HCT116 (cell line): Measurements from ENCODE around the gene PARVB. TPM values are rescaled to one million over a fixed set of nuclear protein-coding genes. Genes with fewer than 3 reads are reported as not detected.

ENCODE experiments used
- ATAC-seq: fragments of 200-7000 bp; cut with Tn5 transposase; 2 replicates; pipeline ENCODE4 v1.9.1; 2020; ENCODE audit warnings: mild to moderate bottlenecking, moderate library complexity
- BruUV-seq: library from RNA; stranded (reverse); fragments of 400-500 nt; replicated peaks from 2 replicates; lab custom pipeline; 2021; lab: Mats Ljungman, UMichigan
- CTCF ChIA-PET: fragments of 300-600 bp; sonication (Branson Sonifier 250); formaldehyde crosslinking; loops from one replicate; lab custom pipeline; 2021; ENCODE audit warnings: antibody characterized with exemption; lab: Charles Lee
- POLR2A ChIA-PET: fragments of 300-600, 350-600 bp; sonication (Branson Sonifier 250); formaldehyde crosslinking; loops from one replicate; lab custom pipeline; 2021; ENCODE audit warnings: antibody characterized with exemption; lab: Charles Lee
- RAD21 ChIA-PET, 2 experiments: fragments of 300-600 bp; sonication (Branson Sonifier 250); formaldehyde crosslinking; loops; one replicate each; lab custom pipeline; 2023; ENCODE audit warnings: low total read pairs in 2 of 2; ENCODE audit not compliant: uncharacterized antibody in 2 of 2, unreplicated experiment in 2 of 2, low non-redundant PET in 1 of 2; lab: Charles Lee
- DNase-seq: peaks from one replicate; pipeline ENCODE4 v3.0.0-alpha.2; 2010; ENCODE audit warnings: low read depth, low spot score
- H2AFZ ChIP-seq: fragments of 200-600 bp; shearing (Covaris generic), sonication (generic); 2 replicates; pipeline ENCODE4 v1.6.1; 2017; ENCODE audit warnings: low read depth, mixed run types, mixed read lengths, antibody characterized with exemption, low read length; ENCODE audit not compliant: poor library complexity, severe bottlenecking
- H3K27ac ChIP-seq: 2 replicates; pipeline ENCODE4 v1.5.1; 2012; ENCODE audit warnings: low read depth, low read length
- H3K27me3 ChIP-seq: fragments of 200-600 bp; sonication (generic); 2 replicates; pipeline ENCODE4 v1.6.1; 2016; ENCODE audit warnings: mixed run types, low read length, mixed read lengths; ENCODE audit not compliant: insufficient read depth
- H3K36me3 ChIP-seq, 2 experiments: fragments of 200-500 bp in 1 of 2; fragments of 200-600 bp in 1 of 2; sonication (Bioruptor generic) in 1 of 2; sonication (generic) in 1 of 2; 2 replicates each; pipeline versions ENCODE4 v1.5.1 to v1.6.1; 2014 to 2016; ENCODE audit warnings: low read length in 2 of 2, inconsistent platforms in 1 of 2, mixed read lengths in 1 of 2, mixed run types in 1 of 2; ENCODE audit not compliant: insufficient read depth in 2 of 2, control insufficient read depth in 1 of 2
- H3K4me1 ChIP-seq, 2 experiments: fragments of 200-600 bp in 1 of 2; sonication (generic) in 1 of 2; 2 replicates each; pipeline versions ENCODE4 v1.5.1 to v1.6.1; 2012 to 2017; ENCODE audit warnings: low read length in 2 of 2, inconsistent platforms in 1 of 2, mild to moderate bottlenecking in 1 of 2, mixed read lengths in 1 of 2, mixed run types in 1 of 2, moderate library complexity in 1 of 2; ENCODE audit not compliant: insufficient read depth in 2 of 2, control insufficient read depth in 1 of 2
- H3K4me2 ChIP-seq: fragments of 200-600 bp; sonication (generic); 2 replicates; pipeline ENCODE4 v1.6.1; 2017; ENCODE audit warnings: mixed run types, low read length, mixed read lengths
- H3K4me3 ChIP-seq, 2 experiments: fragments of 200-600 bp in 1 of 2; sonication (generic) in 1 of 2; replicated peaks in 1 of 2; 2 replicates each; pipeline ENCODE4 v1.5.1; 2011 to 2016; ENCODE audit warnings: low read length in 2 of 2, control low read depth in 1 of 2, low read depth in 1 of 2, mild to moderate bottlenecking in 1 of 2, mixed read lengths in 1 of 2, mixed run types in 1 of 2
- H3K79me2 ChIP-seq: fragments of 200-600 bp; sonication (generic); 2 replicates; pipeline ENCODE4 v1.6.1; 2017; ENCODE audit warnings: mild to moderate bottlenecking, mixed run types, low read length, moderate library complexity, mixed read lengths; ENCODE audit not compliant: insufficient read depth
- H3K9ac ChIP-seq: fragments of 200-600 bp; sonication (generic); 2 replicates; pipeline ENCODE4 v1.6.1; 2016; ENCODE audit warnings: low read length, mixed read lengths
- H3K9me2 ChIP-seq: fragments of 200-600 bp; sonication (generic), shearing (Covaris generic); 2 replicates; pipeline ENCODE4 v1.6.1; 2017; ENCODE audit warnings: mixed run types, mild to moderate bottlenecking, moderate library complexity; ENCODE audit not compliant: insufficient read depth
- H3K9me3 ChIP-seq, 2 experiments: fragments of 200-500 bp in 1 of 2; fragments of 200-600 bp in 1 of 2; sonication (Bioruptor generic) in 1 of 2; sonication (generic) in 1 of 2; 2 replicates each; pipeline ENCODE4 v1.6.1; 2014 to 2017; ENCODE audit warnings: low read length in 2 of 2, mixed read lengths in 2 of 2, inconsistent platforms in 1 of 2, low read depth in 1 of 2, mild to moderate bottlenecking in 1 of 2, mixed run types in 1 of 2, moderate library complexity in 1 of 2; ENCODE audit not compliant: control insufficient read depth in 1 of 2, insufficient read depth in 1 of 2
- H4K20me1 ChIP-seq: fragments of 200-600 bp; sonication (generic), shearing (Covaris generic); 2 replicates; pipeline ENCODE4 v1.6.1; 2017; ENCODE audit warnings: mixed run types, mild to moderate bottlenecking, moderate library complexity; ENCODE audit not compliant: insufficient read depth
- CBX3 ChIP-seq: IDR thresholded peaks from 2 replicates; pipeline ENCODE4 v1.6.1; 2012; ENCODE audit warnings: low read depth
- CEBPB ChIP-seq: IDR thresholded peaks from 2 replicates; pipeline ENCODE4 v1.6.1; 2012; ENCODE audit warnings: low read depth
- EGR1 ChIP-seq: IDR thresholded peaks from 2 replicates; pipeline ENCODE4 v1.6.1; 2012; ENCODE audit warnings: low read depth
- JUND ChIP-seq: IDR thresholded peaks from 2 replicates; pipeline ENCODE4 v1.6.1; 2012
- POLR2AphosphoS5 ChIP-seq: IDR thresholded peaks from 2 replicates; pipeline ENCODE4 v1.6.1; 2011; ENCODE audit warnings: mild to moderate bottlenecking, low read depth, low read length, moderate library complexity
- SRF ChIP-seq: IDR thresholded peaks from 2 replicates; pipeline ENCODE4 v1.6.1; 2012; ENCODE audit warnings: low read depth
- ZFX ChIP-seq: fragments of 450-650 bp; IDR thresholded peaks from 2 replicates; pipeline ENCODE4 v1.6.1; 2017
- intact Hi-C: fragments of 100-400 bp; cut with micrococcal nuclease; formaldehyde crosslinking; loops from 2 replicates; pipeline ENCODE4 v1.10.0; 2022
- total RNA-seq: library from RNA; stranded (reverse); gene quantifications from one replicate; pipeline ENCODE4 v1.2.1, GENCODE V29; 2021; ENCODE audit not compliant: unreplicated experiment
- TF ChIP-seq, protein P1 (sequence below): IDR thresholded peaks from 2 replicates; pipeline ENCODE4 v1.6.1; 2011; ENCODE audit warnings: mild to moderate bottlenecking, low read length, moderate library complexity; ENCODE audit not compliant: insufficient replicate concordance; ENCODE audit errors: extremely low read depth
- TF ChIP-seq, protein P2 (sequence below): IDR thresholded peaks from 2 replicates; pipeline ENCODE4 v1.6.1; 2012

The PARVB gene
- total RNA-seq, 1 experiment from 2014 or later = 21.4 TPM

DNA sequence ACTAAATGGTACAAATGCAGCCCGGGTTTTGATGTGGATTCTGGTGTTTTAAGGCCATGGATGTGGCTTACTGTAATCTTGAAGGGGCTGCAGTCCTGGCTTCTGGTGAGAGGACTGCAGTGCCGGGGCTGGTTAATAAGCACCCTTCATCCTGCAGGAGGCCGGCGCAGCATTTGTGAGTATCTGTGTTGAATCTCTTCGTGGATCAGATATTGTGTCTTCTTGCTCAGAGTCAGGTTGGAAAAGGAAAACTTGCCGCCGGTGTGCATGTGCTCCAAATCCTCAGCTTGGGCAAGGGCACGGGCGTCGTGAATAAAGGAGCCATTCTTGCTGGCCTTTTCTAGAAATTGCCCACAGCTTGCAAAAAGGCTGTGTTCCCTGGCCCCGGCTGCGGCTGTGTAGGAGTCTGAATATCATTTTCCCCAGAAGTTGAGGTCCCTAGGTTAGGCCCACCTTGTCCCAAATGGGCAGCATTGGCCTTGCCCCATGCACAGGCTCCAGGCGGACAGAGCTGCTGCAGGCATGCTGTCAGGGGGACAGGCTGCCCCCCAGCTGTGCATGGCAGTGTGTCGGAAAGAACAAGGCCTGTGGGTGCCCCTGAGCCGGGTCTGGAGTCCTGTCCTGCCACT, 28.9 kb upstream of the PARVB start:
- TF ChIP-seq ZFX = no peak
- TF ChIP-seq, protein P1, sequence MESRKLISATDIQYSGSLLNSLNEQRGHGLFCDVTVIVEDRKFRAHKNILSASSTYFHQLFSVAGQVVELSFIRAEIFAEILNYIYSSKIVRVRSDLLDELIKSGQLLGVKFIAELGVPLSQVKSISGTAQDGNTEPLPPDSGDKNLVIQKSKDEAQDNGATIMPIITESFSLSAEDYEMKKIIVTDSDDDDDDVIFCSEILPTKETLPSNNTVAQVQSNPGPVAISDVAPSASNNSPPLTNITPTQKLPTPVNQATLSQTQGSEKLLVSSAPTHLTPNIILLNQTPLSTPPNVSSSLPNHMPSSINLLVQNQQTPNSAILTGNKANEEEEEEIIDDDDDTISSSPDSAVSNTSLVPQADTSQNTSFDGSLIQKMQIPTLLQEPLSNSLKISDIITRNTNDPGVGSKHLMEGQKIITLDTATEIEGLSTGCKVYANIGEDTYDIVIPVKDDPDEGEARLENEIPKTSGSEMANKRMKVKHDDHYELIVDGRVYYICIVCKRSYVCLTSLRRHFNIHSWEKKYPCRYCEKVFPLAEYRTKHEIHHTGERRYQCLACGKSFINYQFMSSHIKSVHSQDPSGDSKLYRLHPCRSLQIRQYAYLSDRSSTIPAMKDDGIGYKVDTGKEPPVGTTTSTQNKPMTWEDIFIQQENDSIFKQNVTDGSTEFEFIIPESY = no peak
- no peak for TF ChIP-seq SRF
- TF ChIP-seq, protein P2, sequence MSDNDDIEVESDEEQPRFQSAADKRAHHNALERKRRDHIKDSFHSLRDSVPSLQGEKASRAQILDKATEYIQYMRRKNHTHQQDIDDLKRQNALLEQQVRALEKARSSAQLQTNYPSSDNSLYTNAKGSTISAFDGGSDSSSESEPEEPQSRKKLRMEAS = no peak
- TF ChIP-seq POLR2AphosphoS5 = no peak
- no peak for TF ChIP-seq CBX3
- no peak for TF ChIP-seq JUND
- TF ChIP-seq CEBPB = no peak
- no peak for TF ChIP-seq EGR1
- Histone ChIP-seq H4K20me1 (no peaks in the 10 kb centered on the region), H3K27me3 (no peaks in the 10 kb centered on the region), H2AFZ (no peak overlapping the region), H3K9ac (no peak overlapping the region), H3K36me3 (peaks cover 20 to 28% of the 10 kb centered on the region in 2 experiments; a peak in 3 of 4 replicates), H3K4me1 (no peaks in the 10 kb centered on the region), H3K4me3 (no peak overlapping the region), H3K27ac (no peak overlapping the region), H3K9me3 (no peaks in the 10 kb centered on the region), H3K9me2 (no peaks in the 10 kb centered on the region), H3K4me2 (no peak overlapping the region), H3K79me2 (no peaks in the 10 kb centered on the region)
- intact Hi-C loops = no loop called here
- no TSS peak for BruUV-seq
- ChIA-PET POLR2A (no interaction called here), CTCF (interaction anchor here (1.3 to 4.0 kb wide), 2 partner anchors 91 to 630 kb away, joined by 5 to 51 read pairs; no protein-coding TSS in a partner anchor), RAD21 (no interaction called here)
- no peak for ATAC-seq
- DNase-seq = no peak
